Ishikawa (cell line): ENCODE measurements around the gene ARFGAP3.

Source experiments
- CEBPB ChIP-seq: IDR thresholded peaks from 2 replicates; pipeline ENCODE4 v1.6.1; 2012
- CREB1 ChIP-seq: IDR thresholded peaks from 2 replicates; pipeline ENCODE4 v1.6.1; 2012; ENCODE audit warnings: low read depth
- EP300 ChIP-seq: IDR thresholded peaks from 2 replicates; pipeline ENCODE4 v1.6.1; 2012; ENCODE audit warnings: borderline replicate concordance
- MAX ChIP-seq: IDR thresholded peaks from 2 replicates; pipeline ENCODE4 v1.6.1; 2012
- NFIC ChIP-seq: IDR thresholded peaks from 2 replicates; pipeline ENCODE4 v1.6.1; 2012
- RAD21 ChIP-seq: IDR thresholded peaks from 2 replicates; pipeline ENCODE4 v1.6.1; 2012; ENCODE audit warnings: low read depth
- TAF1 ChIP-seq: IDR thresholded peaks from 2 replicates; pipeline ENCODE4 v1.6.1; 2012; ENCODE audit warnings: low read depth, mild to moderate bottlenecking
- TEAD4 ChIP-seq: IDR thresholded peaks from 2 replicates; pipeline ENCODE4 v1.6.1; 2012
- USF1 ChIP-seq: IDR thresholded peaks from 2 replicates; pipeline ENCODE4 v1.6.1; 2012
- YY1 ChIP-seq: IDR thresholded peaks from 2 replicates; pipeline ENCODE4 v1.6.1; 2012; ENCODE audit warnings: low read depth

GRCh38 chr22:42855721-42856120, 1.4 kb downstream of the ARFGAP3 start:
- TF ChIP-seq EP300 (no peak), RAD21 (no peak), TAF1 (no peak), MAX (no peak), TEAD4 (no peak), USF1 (no peak), YY1 (no peak), CEBPB (no peak), NFIC (no peak), CREB1 (no peak)
